ENCODE data around the gene SYPL2. TPM values are rescaled to one million over a fixed set of nuclear protein-coding genes. Genes with fewer than 3 reads are reported as not detected.
"Not testable (repeated sequence)": the region's sequence is repeated elsewhere in the genome, so short reads cannot be mapped to it uniquely, and the experiment has no call there.

SYPL2 gene
- total RNA-seq, 4 donors from 2014 or later = 0.48 to 5.9 (median 2.3) TPM

- H3K4me3 ChIP-seq = no peak overlapping the region
- no peaks in the 10 kb centered on the region for H3K4me1 ChIP-seq
- no peaks in the 10 kb centered on the region for H3K36me3 ChIP-seq
- no peak overlapping the region for H3K27ac ChIP-seq
- no peaks in the 10 kb centered on the region for H3K9me3 ChIP-seq
- H3K27me3 ChIP-seq = no peaks in the 10 kb centered on the region
- no peak for DNase-seq
- intact Hi-C loops (cut with DNase I; ENCODE audit: low total_unique reads) = no loop called here
- TF ChIP-seq POLR2A (IDR thresholded peaks at IDR 0.05) = no peak
- no peak for TF ChIP-seq CTCF (IDR thresholded peaks at IDR 0.05)
Observed at GRCh38 chr1:109468903-109469302, 2.6 kb downstream of the SYPL2 start.

- intact Hi-C loops (cut with DNase I; ENCODE audit: low total_unique reads) = no loop called here
- H3K36me3 ChIP-seq = no peaks in the 10 kb centered on the region
- H3K27ac ChIP-seq = no peak overlapping the region
- no peaks in the 10 kb centered on the region for H3K9me3 ChIP-seq
- H3K4me3 ChIP-seq = no peak overlapping the region
- DNase-seq = no peak
- no peak for TF ChIP-seq POLR2A (IDR thresholded peaks at IDR 0.05)
- TF ChIP-seq CTCF (IDR thresholded peaks at IDR 0.05) = no peak
- H3K4me1 ChIP-seq = no peaks in the 10 kb centered on the region
- H3K27me3 ChIP-seq = no peaks in the 10 kb centered on the region
Observed at GRCh38 chr1:109470245-109470644, 3.9 kb downstream of the SYPL2 start.

GRCh38 chr1:109472779-109473178 is 6.4 kb downstream of the SYPL2 start:
- Histone ChIP-seq H3K4me3 (no peak overlapping the region), H3K4me1 (no peaks in the 10 kb centered on the region), H3K9me3 (no peaks in the 10 kb centered on the region), H3K36me3 (no peaks in the 10 kb centered on the region), H3K27ac (no peak overlapping the region), H3K27me3 (no peaks in the 10 kb centered on the region)
- intact Hi-C loops (cut with DNase I; ENCODE audit: low total_unique reads) = no loop called here
- no peak for DNase-seq
- no peak for TF ChIP-seq CTCF (IDR thresholded peaks at IDR 0.05)

GRCh38 chr1:109473284-109474057 is 7.1 kb downstream of the SYPL2 start:
- intact Hi-C loops (cut with DNase I; ENCODE audit: low total_unique reads); H3K9me3 ChIP-seq; H3K36me3 ChIP-seq; H3K4me3 ChIP-seq; H3K27me3 ChIP-seq; H3K27ac ChIP-seq; H3K4me1 ChIP-seq; DNase-seq: not testable (repeated sequence)

GRCh38 chr1:109474697-109475096 is 8.4 kb downstream of the SYPL2 start:
- no peak for DNase-seq
- no peaks in the 10 kb centered on the region for H3K27me3 ChIP-seq
- TF ChIP-seq CTCF (IDR thresholded peaks at IDR 0.05) (no peak), POLR2A (IDR thresholded peaks at IDR 0.05) (no peak)
- H3K4me3 ChIP-seq = no peak overlapping the region
- no peaks in the 10 kb centered on the region for H3K36me3 ChIP-seq
- no peak overlapping the region for H3K27ac ChIP-seq
- H3K9me3 ChIP-seq = no peaks in the 10 kb centered on the region
- H3K4me1 ChIP-seq = no peaks in the 10 kb centered on the region
- intact Hi-C loops (cut with DNase I; ENCODE audit: low total_unique reads) = no loop called here

- no peak for TF ChIP-seq POLR2A (IDR thresholded peaks at IDR 0.05)
- no peak for TF ChIP-seq CTCF (IDR thresholded peaks at IDR 0.05)
- intact Hi-C loops (cut with DNase I; ENCODE audit: low total_unique reads) = no loop called here
- H3K4me3 ChIP-seq = no peak overlapping the region
- H3K27ac ChIP-seq = no peak overlapping the region
- H3K27me3 ChIP-seq = no peaks in the 10 kb centered on the region
- no peaks in the 10 kb centered on the region for H3K9me3 ChIP-seq
- no peaks in the 10 kb centered on the region for H3K4me1 ChIP-seq
- H3K36me3 ChIP-seq = no peaks in the 10 kb centered on the region
- DNase-seq = no peak
Observed at GRCh38 chr1:109475261-109475660, 8.9 kb downstream of the SYPL2 start.

Data from uterus (tissue), 4 donors.